Endothelial cell of umbilical vein (primary cell): ENCODE results near the gene SNRPF. TPM values are rescaled to one million over a fixed set of nuclear protein-coding genes. Genes with fewer than 3 reads are reported as not detected.

ENCODE experiments used
- BruUV-seq: library from RNA; stranded (reverse); fragments of 400-500 nt; replicated peaks from 2 replicates; lab custom pipeline; 2021; lab: Mats Ljungman, UMichigan
- CTCF ChIA-PET: fragments of 300-600, 350-600 bp; sonication (Branson Sonifier 250); formaldehyde crosslinking; loops from one replicate; lab custom pipeline; 2021; ENCODE audit warnings: antibody characterized with exemption, inconsistent platforms; lab: Charles Lee
- POLR2A ChIA-PET: fragments of 300-600, 350-600 bp; sonication (Branson Sonifier 250); formaldehyde crosslinking; loops from one replicate; lab custom pipeline; 2021; ENCODE audit warnings: antibody characterized with exemption, inconsistent platforms; lab: Charles Lee
- DNase-seq: peaks from one replicate; pipeline ENCODE4 v3.0.0-alpha.2; 2011; ENCODE audit warnings: low read depth, low spot score
- FAIRE-seq: peaks from 2 replicates; lab custom pipeline; 2011; peaks lifted over from hg19 to GRCh38; lab: Jason Lieb, UNC
- H2AFZ ChIP-seq: 2 replicates; pipeline ENCODE4 v1.6.0; 2012; ENCODE audit warnings: low read depth, low read length, control low read depth, inconsistent platforms
- H3K27ac ChIP-seq: 2 replicates; pipeline ENCODE4 v1.5.1; 2011; ENCODE audit warnings: low read depth, mild to moderate bottlenecking, control low read depth, low read length, moderate library complexity; ENCODE audit not compliant: insufficient read depth
- H3K27me3 ChIP-seq, 2 experiments: 2 replicates each; pipeline versions ENCODE4 v1.6.0 to v1.6.1; 2011; ENCODE audit warnings: low read length in 2 of 2, mixed read lengths in 1 of 2; ENCODE audit not compliant: control insufficient read depth in 2 of 2, insufficient read depth in 2 of 2
- H3K36me3 ChIP-seq, 2 experiments: 2 replicates in 1 of 2; 3 replicates in 1 of 2; pipeline ENCODE4 v1.5.1; 2011; ENCODE audit warnings: low read length in 2 of 2, mild to moderate bottlenecking in 1 of 2, moderate library complexity in 1 of 2; ENCODE audit not compliant: control insufficient read depth in 2 of 2, insufficient read depth in 2 of 2; ENCODE audit errors: extremely low read depth in 1 of 2
- H3K4me1 ChIP-seq: 3 replicates; pipeline ENCODE4 v1.5.1; 2011; ENCODE audit warnings: mild to moderate bottlenecking, low read length; ENCODE audit not compliant: control insufficient read depth, insufficient read depth; ENCODE audit errors: extremely low read depth
- H3K4me2 ChIP-seq: 2 replicates; pipeline ENCODE4 v1.6.1; 2011; ENCODE audit warnings: low read length, control low read depth, mixed read lengths; ENCODE audit not compliant: insufficient read depth
- H3K4me3 ChIP-seq, 3 experiments: fragments of 200-600 bp in 1 of 3; sonication (generic), shearing (Covaris generic) in 1 of 3; replicated peaks in 1 of 3; 2 replicates each; pipeline ENCODE4 v1.5.1; 2011 to 2016; ENCODE audit warnings: control low read depth in 3 of 3, low read length in 3 of 3, mild to moderate bottlenecking in 2 of 3, inconsistent platforms in 1 of 3, low read depth in 1 of 3, moderate library complexity in 1 of 3; ENCODE audit not compliant: insufficient read depth in 1 of 3
- H3K79me2 ChIP-seq: 2 replicates; pipeline ENCODE4 v1.6.0; 2012; ENCODE audit warnings: low read length, inconsistent platforms; ENCODE audit not compliant: control insufficient read depth, insufficient read depth
- H3K9ac ChIP-seq: replicated peaks from 2 replicates; pipeline ENCODE3; 2011; ENCODE audit warnings: low read length, control low read depth; ENCODE audit not compliant: insufficient read depth; ENCODE audit errors: extremely low read depth
- H3K9me1 ChIP-seq: replicated peaks from 3 replicates; pipeline ENCODE4 v1.6.0; 2011; ENCODE audit warnings: mild to moderate bottlenecking, low read length; ENCODE audit not compliant: control insufficient read depth, insufficient read depth; ENCODE audit errors: extremely low read depth
- H3K9me3 ChIP-seq: replicated peaks from 2 replicates; pipeline ENCODE4 v1.5.1; 2012; ENCODE audit warnings: low read length, inconsistent platforms; ENCODE audit not compliant: control insufficient read depth, insufficient read depth
- H4K20me1 ChIP-seq: replicated peaks from 2 replicates; pipeline ENCODE3; 2011; ENCODE audit warnings: mild to moderate bottlenecking, low read length; ENCODE audit not compliant: control insufficient read depth, insufficient read depth; ENCODE audit errors: extremely low read depth
- CTCF ChIP-seq, 2 donors: IDR thresholded peaks; 1 replicate in 1 of 2; 2 replicates in 1 of 2; pipeline ENCODE4 v1.5.1; 2011; ENCODE audit warnings: low read length in 2 of 2, mild to moderate bottlenecking in 2 of 2, moderate library complexity in 2 of 2, control low read depth in 1 of 2, inconsistent platforms in 1 of 2, low read depth in 1 of 2; ENCODE audit not compliant: insufficient read depth in 1 of 2; ENCODE audit errors: extremely low read depth in 1 of 2
- EZH2 ChIP-seq: IDR thresholded peaks from 2 replicates; pipeline ENCODE4 v1.6.1; 2012; ENCODE audit warnings: borderline replicate concordance, low read depth, mild to moderate bottlenecking, moderate library complexity, low read length, inconsistent platforms; ENCODE audit not compliant: severe bottlenecking
- FOS ChIP-seq: IDR thresholded peaks from 2 replicates; pipeline ENCODE4 v1.6.1; 2011; ENCODE audit warnings: mild to moderate bottlenecking, low read length, moderate library complexity, borderline replicate concordance; ENCODE audit not compliant: insufficient read depth
- GATA2 ChIP-seq: IDR thresholded peaks from 2 replicates; pipeline ENCODE4 v1.7.0; 2011; ENCODE audit warnings: low read depth, mild to moderate bottlenecking, moderate library complexity, mixed read lengths, low read length; ENCODE audit not compliant: insufficient read length, insufficient read depth
- JUN ChIP-seq: IDR thresholded peaks from 2 replicates; pipeline ENCODE4 v1.6.1; 2011; ENCODE audit warnings: borderline replicate concordance, low read depth; ENCODE audit not compliant: insufficient read length, insufficient read depth
- MAX ChIP-seq: IDR thresholded peaks from 2 replicates; pipeline ENCODE4 v1.6.1; 2011; ENCODE audit not compliant: insufficient read depth, insufficient read length
- MYC ChIP-seq: IDR thresholded peaks from one replicate; pipeline ENCODE4 v1.6.1; 2011; ENCODE audit warnings: mild to moderate bottlenecking, low read depth, low read length
- POLR2A ChIP-seq: IDR thresholded peaks from 2 replicates; pipeline ENCODE4 v1.6.1; 2012; ENCODE audit warnings: low read depth, mild to moderate bottlenecking, control low read depth, low read length
- POLR2AphosphoS5 ChIP-seq: IDR thresholded peaks from 2 replicates; pipeline ENCODE4 v1.6.1; 2012; ENCODE audit warnings: low read depth, mild to moderate bottlenecking, control low read depth, low read length, moderate library complexity; ENCODE audit not compliant: insufficient read depth
- dilution Hi-C: fragments of 300-500 bp; cut with MboI; formaldehyde crosslinking; loops from one replicate; pipeline ENCODE4 v1.15.0; 2019; ENCODE audit warnings: low sequenced_read_pairs; ENCODE audit not compliant: extremely low pct_ligation_motif_present
- intact Hi-C: fragments of 100-400 bp; cut with micrococcal nuclease; formaldehyde crosslinking; loops from one replicate; pipeline ENCODE4 v1.10.0; 2022
- polyA plus RNA-seq, 4 experiments: library from polyadenylated mRNA; depleted of rRNA in 3 of 4; stranded (reverse) in 3 of 4; unstranded in 1 of 4; fragments of >200 nt; gene quantifications; 2 replicates each; pipeline versions ENCODE4 v1.2.1 to v1.2.3, GENCODE V29; 2011 to 2012; ENCODE audit warnings: missing spikeins in 1 of 4
- total RNA-seq: library from RNA; stranded (reverse); gene quantifications from 2 replicates; pipeline ENCODE4 v1.2.3, GENCODE V29; 2021

Gene SNRPF
- total and polyA plus RNA-seq, 2 donors (not counting 3 experiments of a cell fraction or from before 2014, with no cell fraction given): 17.1 to 36.6 TPM

GRCh38 chr12:95870897-95871296 is 12.1 kb downstream of the SNRPF start:
- POLR2A ChIA-PET: no interaction called here
- H3K4me1 ChIP-seq: no peaks in the 10 kb centered on the region
- no peak overlapping the region for H3K9ac ChIP-seq
- no peaks in the 10 kb centered on the region for H3K9me3 ChIP-seq
- no TSS peak for BruUV-seq
- CTCF ChIA-PET: no interaction called here
- intact Hi-C loops: no loop called here
- no peak overlapping the region for H2AFZ ChIP-seq
- H4K20me1 ChIP-seq: no peaks in the 10 kb centered on the region
- H3K27me3 ChIP-seq: no peaks in the 10 kb centered on the region
- DNase-seq (no peak), FAIRE-seq (no peak)
- no peak overlapping the region for H3K27ac ChIP-seq
- no peaks in the 10 kb centered on the region for H3K9me1 ChIP-seq
- H3K79me2 ChIP-seq: no peaks in the 10 kb centered on the region
- no peak overlapping the region for H3K4me3 ChIP-seq
- TF ChIP-seq GATA2 (no peak), POLR2AphosphoS5 (no peak)
- no peak overlapping the region for H3K4me2 ChIP-seq
- dilution Hi-C loops: no loop called here
- peaks cover 2 to 3% of the 10 kb centered on the region in 2 experiments for H3K36me3 ChIP-seq

- DNase-seq (no peak), FAIRE-seq (no peak)
- no peaks in the 10 kb centered on the region for H3K79me2 ChIP-seq
- TF ChIP-seq EZH2 (no peak), POLR2AphosphoS5 (no peak), JUN (no peak), GATA2 (no peak), MAX (no peak), MYC (no peak), CTCF (IDR thresholded peaks at IDR 0.05; ENCODE audit: extremely low read depth in 1 of 2, insufficient read depth in 1 of 2, low read depth in 1 of 2, low read length in 2 of 2) (no peak), FOS (no peak), POLR2A (no peak)
- intact Hi-C loops: no loop called here
- H3K9me3 ChIP-seq: no peaks in the 10 kb centered on the region
- H3K9ac ChIP-seq: no peak overlapping the region
- no peaks in the 10 kb centered on the region for H3K36me3 ChIP-seq
- H2AFZ ChIP-seq: no peak overlapping the region
- no peak overlapping the region for H3K4me2 ChIP-seq
- ChIA-PET POLR2A (no interaction called here), CTCF (no interaction called here)
- H3K4me1 ChIP-seq: peaks cover 3% of the 10 kb centered on the region
- dilution Hi-C loops: no loop called here
- no peak overlapping the region for H3K27ac ChIP-seq
- no peak overlapping the region for H3K4me3 ChIP-seq
- H3K27me3 ChIP-seq: no peaks in the 10 kb centered on the region
- no TSS peak for BruUV-seq
- no peaks in the 10 kb centered on the region for H4K20me1 ChIP-seq
- H3K9me1 ChIP-seq: no peaks in the 10 kb centered on the region
Measured at GRCh38 chr12:95874452-95874851, 15.7 kb downstream of the SNRPF start.
